HG02623 (cell line): ENCODE results near the gene TAOK3.

Source experiments
- ATAC-seq: cut with Tn5 transposase; IDR thresholded peaks from one replicate; pipeline ENCODE4 v1.9.1; 2021; ENCODE audit warnings: moderate library complexity; ENCODE audit not compliant: unreplicated experiment

The TAOK3 gene

GRCh38 chr12:118219772-118220171, 152.9 kb downstream of the TAOK3 start:
- ATAC-seq: no peak

- ATAC-seq: no peak
Measured at GRCh38 chr12:118219106-118219505, 153.6 kb downstream of the TAOK3 start.

DNA sequence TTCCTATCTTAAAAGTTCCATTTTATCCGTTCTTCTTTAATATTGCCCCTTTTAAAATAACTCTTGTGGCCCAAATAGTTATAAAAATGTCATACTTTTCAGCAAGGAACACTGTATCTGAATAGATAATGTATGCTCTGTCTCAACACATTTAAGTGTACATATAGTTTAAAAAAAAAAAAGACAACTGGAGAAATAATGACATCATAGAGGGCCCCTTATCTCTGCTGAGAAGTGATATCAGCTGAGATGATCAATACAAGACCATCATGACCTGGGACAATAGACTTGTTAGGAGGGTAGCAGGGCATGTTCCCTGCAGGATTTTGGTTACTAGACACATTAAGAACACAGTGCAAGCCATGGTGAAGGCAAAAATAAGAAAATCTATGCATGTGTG, 159.3 kb downstream of the TAOK3 start:
- no peak for ATAC-seq

- no peak for ATAC-seq
Measured at GRCh38 chr12:118212606-118213005, 160.1 kb downstream of the TAOK3 start.

GRCh38 chr12:118206107-118206412, 166.6 kb downstream of the TAOK3 start:
- no peak for ATAC-seq

DNA sequence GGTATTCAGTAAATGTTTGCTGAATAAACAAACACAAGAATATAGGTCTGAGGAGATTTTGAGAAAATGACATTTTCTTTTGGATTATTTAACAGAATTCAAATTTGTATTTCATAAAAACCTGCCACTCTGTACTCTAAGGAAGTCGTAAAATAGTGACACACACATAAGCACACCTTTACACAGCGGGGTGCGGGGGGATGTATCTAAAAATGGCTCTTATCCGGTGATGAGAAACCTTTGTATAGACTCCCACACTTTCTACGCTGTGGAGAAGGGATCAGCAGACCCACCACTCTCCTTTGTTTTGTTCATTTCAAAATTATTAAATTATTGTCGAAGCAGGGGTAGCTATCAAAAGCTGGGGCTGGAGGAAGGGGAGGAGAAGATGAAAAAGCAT, 178.7 kb downstream of the TAOK3 start:
- ATAC-seq: no peak

DNA sequence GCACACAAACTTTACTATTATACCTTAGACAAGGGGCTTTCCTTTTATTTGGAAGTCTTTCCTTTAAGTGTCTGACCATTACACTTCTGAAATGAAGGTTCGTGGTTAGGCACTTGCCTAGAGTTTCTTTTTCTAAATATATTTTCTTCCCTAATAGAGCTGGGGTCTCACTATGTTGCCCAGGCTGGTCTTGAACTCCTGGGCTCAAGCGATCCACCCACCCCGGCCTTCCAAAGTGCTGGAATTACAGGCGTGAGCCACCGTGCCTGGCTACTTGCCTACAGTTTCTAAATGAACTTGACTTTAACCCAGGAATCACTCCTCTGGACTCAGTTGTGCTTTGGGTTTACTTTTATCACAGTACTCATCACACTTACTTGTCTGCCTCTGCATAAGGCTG, 179.2 kb downstream of the TAOK3 start:
- no peak for ATAC-seq

GRCh38 chr12:118190266-118190665, 182.4 kb downstream of the TAOK3 start:
- ATAC-seq: no peak

DNA sequence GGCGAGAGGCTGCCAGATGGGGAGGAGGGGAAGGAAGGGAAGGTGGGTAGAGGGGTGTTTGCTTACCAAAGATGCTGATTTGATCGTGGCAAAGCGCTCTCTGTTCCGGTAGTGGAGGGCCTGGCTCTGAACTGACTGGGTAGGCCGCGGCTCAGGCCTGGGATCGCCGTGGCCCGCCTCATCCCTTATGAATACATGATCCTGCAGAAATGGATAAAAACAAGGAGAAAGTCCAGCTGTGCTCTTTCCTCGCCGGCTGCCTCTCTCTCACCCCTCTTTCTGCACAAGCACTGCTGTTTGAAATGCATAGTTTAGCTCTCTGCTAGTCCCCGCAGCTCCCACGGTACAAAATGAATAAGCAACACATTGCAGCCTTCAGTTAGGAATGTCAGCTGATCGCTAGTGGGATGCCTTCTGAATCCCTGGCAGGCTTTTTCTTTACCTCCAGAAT, 182.9 kb downstream of the TAOK3 start:
- ATAC-seq: no peak

- ATAC-seq: no peak
Measured at GRCh38 chr12:118188690-118189371, 183.9 kb downstream of the TAOK3 start.

DNA sequence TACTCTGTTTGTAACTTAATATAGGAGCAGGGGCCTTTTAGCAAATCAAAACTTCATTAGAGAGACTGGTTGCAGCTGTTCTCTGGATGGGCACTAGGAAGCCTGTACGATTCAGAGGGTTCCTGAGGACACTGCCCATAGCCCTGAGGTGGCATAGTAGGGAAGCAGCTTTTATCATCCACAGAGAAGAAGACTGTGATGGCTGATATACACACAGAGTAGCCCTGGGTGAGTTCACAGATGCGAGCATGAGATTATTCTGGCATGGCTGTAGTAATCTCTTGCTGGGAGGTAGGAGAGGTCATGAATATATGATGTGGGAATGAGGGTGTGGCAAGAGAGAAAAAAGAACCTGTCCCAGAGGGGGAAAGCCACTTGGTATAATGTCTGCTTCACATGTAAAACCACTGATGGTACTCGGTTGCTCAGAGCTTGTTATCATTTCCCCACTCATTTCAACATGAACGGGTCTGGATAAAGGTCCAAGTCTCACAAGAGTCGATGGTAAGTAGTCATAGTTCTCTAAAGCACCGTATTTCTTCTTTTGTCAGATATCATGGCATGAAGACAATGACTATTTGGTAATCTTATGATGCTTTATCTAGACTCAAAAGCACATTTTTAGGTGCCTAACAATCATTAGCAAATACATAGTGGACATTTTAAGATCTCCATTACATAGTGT, 184.8 kb downstream of the TAOK3 start:
- no peak for ATAC-seq

GRCh38 chr12:118185602-118186397, 186.9 kb downstream of the TAOK3 start:
- no peak for ATAC-seq

DNA sequence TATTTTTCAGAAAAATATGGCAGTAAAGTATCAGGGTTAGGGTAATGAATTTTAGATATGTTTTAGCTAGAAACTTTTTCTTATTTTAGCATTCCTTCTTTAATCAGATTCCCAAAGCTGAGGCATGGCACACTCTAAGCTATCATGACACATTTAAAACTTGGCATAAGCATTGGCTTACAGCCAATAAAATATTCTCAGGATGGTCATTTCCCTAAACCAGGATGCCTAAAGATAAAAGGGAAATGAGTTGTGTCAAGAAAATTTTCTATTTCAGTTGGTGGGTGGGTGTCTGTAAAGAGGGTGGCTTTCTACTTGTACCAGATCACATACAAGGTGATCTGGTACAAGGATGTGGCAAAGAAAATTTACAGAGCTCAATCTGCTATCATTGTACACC, 189.0 kb downstream of the TAOK3 start:
- ATAC-seq: no peak

- no peak for ATAC-seq
Measured at GRCh38 chr12:118183155-118183554, 189.6 kb downstream of the TAOK3 start.

GRCh38 chr12:118175823-118176447, 196.8 kb downstream of the TAOK3 start:
- no peak for ATAC-seq

DNA sequence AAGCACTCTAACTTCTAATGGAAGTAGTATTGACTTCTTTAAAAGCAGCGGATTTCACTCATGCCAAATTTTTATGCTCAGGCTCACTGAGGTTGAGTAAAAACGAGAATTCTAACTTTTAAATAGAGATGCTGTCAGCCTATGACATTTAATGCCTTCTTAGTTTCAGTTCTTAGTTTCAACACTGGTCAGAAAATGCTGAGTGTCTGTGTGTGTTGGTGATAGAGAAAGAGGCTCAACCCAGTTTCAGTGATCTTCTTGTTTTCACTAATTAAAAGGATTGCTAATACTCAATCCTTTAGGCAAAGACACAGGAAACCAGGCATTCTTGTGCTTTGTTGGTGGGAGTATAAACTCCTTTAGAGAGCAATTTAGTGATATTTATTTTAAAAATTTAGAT, 205.8 kb downstream of the TAOK3 start:
- ATAC-seq: peak; percentile 98

GRCh38 chr12:118164798-118165486, 207.8 kb downstream of the TAOK3 start:
- no peak for ATAC-seq

DNA sequence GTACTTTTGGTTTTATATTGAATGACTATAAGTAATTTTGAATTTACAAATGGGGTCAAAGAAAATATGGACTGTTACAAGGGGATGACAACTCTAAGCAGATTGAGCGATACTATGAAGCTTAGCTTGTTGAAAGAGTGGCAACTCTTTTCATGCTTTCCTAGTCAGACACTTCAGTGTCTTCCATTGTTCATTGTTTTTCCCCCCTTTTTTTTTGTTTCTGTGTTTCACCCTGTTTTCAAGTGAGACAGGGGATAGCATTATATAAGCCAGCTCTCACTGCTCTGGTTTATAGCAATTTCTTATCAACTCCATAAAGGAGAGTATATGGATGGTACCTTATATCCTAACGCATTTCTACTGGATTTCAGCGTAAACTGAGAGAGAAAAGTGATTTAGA, 212.2 kb downstream of the TAOK3 start:
- ATAC-seq: no peak

DNA sequence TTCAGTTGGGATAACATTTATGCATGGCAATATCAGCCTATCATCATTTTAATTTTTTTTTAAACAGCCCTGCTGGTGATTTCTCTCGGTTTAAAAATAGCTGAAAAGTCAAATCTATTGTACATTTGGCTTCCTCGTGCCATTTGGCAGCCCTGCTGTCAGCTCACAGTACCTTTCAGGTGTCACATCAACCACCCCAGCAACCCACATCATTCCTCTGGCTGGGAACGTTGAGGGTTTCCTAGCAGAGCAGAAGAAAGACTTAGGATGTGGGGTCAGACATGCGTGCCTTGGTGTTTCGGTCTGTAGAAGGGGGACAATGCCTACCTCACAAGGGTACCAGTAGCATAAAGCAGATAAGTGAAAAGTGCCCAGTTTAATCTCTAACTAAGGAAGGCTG, 221.0 kb downstream of the TAOK3 start:
- ATAC-seq: no peak

DNA sequence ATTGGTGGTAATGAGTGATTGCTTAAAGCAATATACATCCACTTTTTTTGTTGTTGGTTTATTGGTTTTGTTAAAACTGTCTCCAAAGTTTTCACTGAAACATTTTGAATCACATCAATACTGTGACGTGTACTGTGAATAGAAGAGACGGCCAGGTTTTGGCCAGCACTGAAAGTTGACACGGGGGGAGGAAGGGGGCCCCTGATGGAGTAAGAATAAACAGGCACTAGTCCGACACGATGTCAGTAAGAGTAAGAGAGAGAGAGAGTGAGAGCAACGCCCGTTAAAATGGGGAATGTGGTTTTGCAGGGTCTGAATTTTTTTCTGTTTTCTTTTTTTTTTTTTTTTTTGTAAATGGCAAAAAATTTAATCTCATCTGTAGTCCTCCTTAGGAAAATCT, 222.1 kb downstream of the TAOK3 start:
- no peak for ATAC-seq

GRCh38 chr12:118148287-118148686, 224.4 kb downstream of the TAOK3 start:
- no peak for ATAC-seq
